GM23248 (cell line): ENCODE results near the gene DNAJC17. TPM values are rescaled to one million over a fixed set of nuclear protein-coding genes. Genes with fewer than 3 reads are reported as not detected.

Experiments
- DNase-seq: peaks from one replicate; pipeline ENCODE4 v3.0.0-alpha.2; 2015
- H2AFZ ChIP-seq: fragments of 200-600 bp; sonication (generic); 2 replicates; pipeline ENCODE4 v1.6.1; 2016; ENCODE audit warnings: antibody characterized with exemption
- H3F3A ChIP-seq: fragments of 200-600 bp; sonication (generic); 2 replicates; pipeline ENCODE4 v1.6.1; 2016; ENCODE audit warnings: mild to moderate bottlenecking, antibody characterized with exemption, mixed run types; ENCODE audit not compliant: insufficient read depth
- H3K27ac ChIP-seq: fragments of 200-600 bp; sonication (generic); 2 replicates; pipeline ENCODE4 v1.5.1; 2016; ENCODE audit warnings: mild to moderate bottlenecking
- H3K27me3 ChIP-seq: fragments of 200-600 bp; sonication (generic); replicated peaks from 2 replicates; pipeline ENCODE4 v1.6.1; 2016; ENCODE audit warnings: mild to moderate bottlenecking; ENCODE audit not compliant: insufficient read depth
- H3K36me3 ChIP-seq: fragments of 200-600 bp; sonication (generic); 2 replicates; pipeline ENCODE4 v1.6.1; 2016; ENCODE audit warnings: low read depth, mild to moderate bottlenecking
- H3K4me1 ChIP-seq: fragments of 200-600 bp; sonication (generic); 2 replicates; pipeline ENCODE4 v1.6.1; 2016; ENCODE audit warnings: mild to moderate bottlenecking; ENCODE audit not compliant: insufficient read depth
- H3K4me2 ChIP-seq: fragments of 200-600 bp; sonication (generic); one replicate; pipeline ENCODE4 v1.6.1; 2016; ENCODE audit warnings: mild to moderate bottlenecking; ENCODE audit not compliant: unreplicated experiment
- H3K4me3 ChIP-seq: fragments of 200-600 bp; sonication (generic); 2 replicates; pipeline ENCODE4 v1.5.1; 2016; ENCODE audit warnings: mild to moderate bottlenecking
- H3K79me2 ChIP-seq: fragments of 200-600 bp; sonication (generic); 2 replicates; pipeline ENCODE4 v1.6.1; 2016; ENCODE audit warnings: mild to moderate bottlenecking; ENCODE audit not compliant: insufficient read depth
- H3K9ac ChIP-seq: fragments of 200-600 bp; sonication (generic); 2 replicates; pipeline ENCODE4 v1.6.1; 2016; ENCODE audit warnings: mild to moderate bottlenecking
- H3K9me2 ChIP-seq: fragments of 200-600 bp; sonication (generic); 2 replicates; pipeline ENCODE4 v1.6.1; 2016; ENCODE audit warnings: mixed run types, mild to moderate bottlenecking, moderate library complexity; ENCODE audit not compliant: insufficient read depth
- H3K9me3 ChIP-seq: fragments of 200-600 bp; sonication (generic); one replicate; pipeline ENCODE4 v1.6.1; 2017; ENCODE audit warnings: low read depth
- H4K20me1 ChIP-seq: fragments of 200-600 bp; sonication (generic); 2 replicates; pipeline ENCODE4 v1.6.0; 2016; ENCODE audit not compliant: insufficient read depth
- EZH2 ChIP-seq: fragments of 200-600 bp; sonication (generic); IDR thresholded peaks from 2 replicates; pipeline ENCODE4 v1.6.1; 2018; ENCODE audit warnings: antibody characterized with exemption, mild to moderate bottlenecking; ENCODE audit not compliant: insufficient read depth, poor library complexity, severe bottlenecking
- EZH2phosphoT487 ChIP-seq: fragments of 200-600 bp; sonication (generic); IDR thresholded peaks from 2 replicates; pipeline ENCODE4 v1.6.1; 2018; ENCODE audit warnings: antibody characterized with exemption, moderate library complexity, mild to moderate bottlenecking, low read depth; ENCODE audit not compliant: insufficient read depth
- WGBS, 2 experiments: methylation state at CpG; one replicate each; pipeline ENCODE4 v1.1.6; 2015 to 2017; ENCODE audit warnings: low lambda C conversion rate in 2 of 2, low coverage in 1 of 2; ENCODE audit errors: missing lambda C conversion rate in 2 of 2; 5-methylcytosine and 5-hydroxymethylcytosine counted together
- in situ Hi-C: fragments of 300-500 bp; cut with MboI; formaldehyde crosslinking; loops from 2 replicates; pipeline ENCODE4 v1.15.0; 2020
- polyA plus RNA-seq: library from polyadenylated mRNA; unstranded; fragments of >200 nt; fragmentation: Nextera tagmentation; extraction: Ambion mirVana; gene quantifications from 2 replicates; pipeline ENCODE4 v1.2.1, GENCODE V29; 2016
- total RNA-seq: library from RNA; depleted of rRNA; stranded (reverse); fragments of >200 nt; shearing (Covaris generic); gene quantifications from 2 replicates; pipeline ENCODE4 v1.2.3, GENCODE V29; 2014

DNAJC17 gene
- total and polyA plus RNA-seq, 2 experiments from 2014 or later: 13.4 to 36.4 TPM

DNA sequence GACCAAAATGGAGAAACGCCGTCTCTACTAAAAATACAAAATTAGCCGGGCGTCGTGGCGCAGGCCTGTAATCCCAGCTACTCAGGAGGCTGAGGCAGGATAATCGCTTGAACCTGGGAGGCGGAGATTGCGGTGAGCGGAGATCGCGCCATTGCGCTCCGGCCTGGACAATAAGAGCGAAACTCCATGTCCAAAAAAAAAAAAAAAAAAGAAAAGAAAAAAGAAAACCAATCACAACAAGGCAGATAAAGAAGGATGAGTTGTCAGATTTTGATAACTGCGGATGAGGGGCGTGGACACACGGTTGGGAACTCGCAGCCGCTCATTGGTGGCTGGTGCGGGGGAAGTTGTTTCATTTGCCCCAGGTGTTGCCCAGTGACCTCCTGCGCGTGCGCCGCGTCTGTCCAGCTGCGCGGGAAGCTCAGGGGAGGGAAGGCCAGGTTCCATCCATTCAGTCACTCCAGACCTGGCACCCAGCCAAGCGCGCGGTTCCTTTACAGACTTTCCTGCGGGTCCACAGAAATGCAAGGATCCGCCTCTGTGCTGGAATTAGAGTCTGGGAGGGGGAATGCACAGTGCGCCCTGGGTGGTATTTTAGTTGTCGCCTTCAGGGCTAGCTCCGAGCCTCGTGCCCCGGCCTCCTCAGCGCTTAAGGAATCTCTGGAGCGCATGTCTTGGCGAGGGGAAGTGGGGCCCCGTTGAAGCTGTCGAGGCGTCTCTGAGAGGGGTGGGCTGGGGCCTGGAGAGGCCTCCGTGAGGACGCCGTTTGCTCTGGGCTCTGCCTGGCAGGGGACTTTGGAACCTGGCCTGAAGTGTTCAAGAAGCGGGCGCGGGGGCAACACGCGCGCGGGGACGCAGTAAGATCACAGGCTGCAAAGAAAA lies 44.1 kb downstream of the DNAJC17 start:
- peak overlapping the region; percentile 70 for H3K4me3 ChIP-seq
- no peaks in the 10 kb centered on the region for H3K9me3 ChIP-seq
- 30 to 34% methylated on average over 50 to 53 of the region's 55 CpGs for WGBS, 2 experiments
- H3F3A ChIP-seq: peaks cover 26% of the 10 kb centered on the region
- TF ChIP-seq EZH2 (no peak), EZH2phosphoT487 (no peak)
- peaks cover 33% of the 10 kb centered on the region for H3K4me1 ChIP-seq
- H4K20me1 ChIP-seq: no peaks in the 10 kb centered on the region
- H2AFZ ChIP-seq: peak overlapping the region; percentile 88
- no peak overlapping the region for H3K27ac ChIP-seq
- H3K36me3 ChIP-seq: no peaks in the 10 kb centered on the region
- peak overlapping the region; percentile 62 for H3K9ac ChIP-seq
- in situ Hi-C loops: no loop called here
- H3K27me3 ChIP-seq: no peaks in the 10 kb centered on the region
- H3K79me2 ChIP-seq: no peaks in the 10 kb centered on the region
- H3K9me2 ChIP-seq: no peaks in the 10 kb centered on the region
- peak; percentile 56 for DNase-seq
- peak overlapping the region; percentile 90 for H3K4me2 ChIP-seq

DNA sequence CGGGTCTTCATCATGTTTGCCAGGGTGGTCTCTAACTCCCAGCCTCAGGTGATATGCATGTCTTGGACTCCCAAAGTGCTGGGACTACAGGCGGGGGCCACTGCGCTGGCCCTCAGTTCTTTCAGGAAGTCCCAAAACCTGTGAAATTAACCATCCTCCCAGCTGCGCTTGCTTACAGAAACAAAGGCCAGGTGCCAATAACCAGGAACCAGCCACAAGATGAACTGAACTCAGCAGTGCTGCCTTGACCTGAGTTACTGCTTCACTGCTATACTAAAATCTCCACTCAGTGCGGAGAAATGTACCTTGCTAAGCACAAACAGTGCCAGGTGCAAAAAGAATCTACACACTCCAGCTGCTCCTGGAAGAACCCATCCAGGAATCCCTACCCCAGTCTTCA lies 47.3 kb downstream of the DNAJC17 start:
- H3K4me2 ChIP-seq: no peak overlapping the region
- TF ChIP-seq EZH2 (no peak), EZH2phosphoT487 (no peak)
- in situ Hi-C loops: no loop called here
- no peaks in the 10 kb centered on the region for H3K27me3 ChIP-seq
- peaks cover 16% of the 10 kb centered on the region for H3K4me1 ChIP-seq
- peaks cover 1% of the 10 kb centered on the region for H3K79me2 ChIP-seq
- no peaks in the 10 kb centered on the region for H3K9me3 ChIP-seq
- 89 to 93% methylated on average over 5 of the region's 5 CpGs for WGBS, 2 experiments
- peaks cover 11% of the 10 kb centered on the region for H3F3A ChIP-seq
- H2AFZ ChIP-seq: no peak overlapping the region
- H3K36me3 ChIP-seq: no peaks in the 10 kb centered on the region
- H3K27ac ChIP-seq: no peak overlapping the region
- no peak overlapping the region for H3K4me3 ChIP-seq
- H4K20me1 ChIP-seq: no peaks in the 10 kb centered on the region
- no peaks in the 10 kb centered on the region for H3K9me2 ChIP-seq
- no peak for DNase-seq
- H3K9ac ChIP-seq: no peak overlapping the region

DNA sequence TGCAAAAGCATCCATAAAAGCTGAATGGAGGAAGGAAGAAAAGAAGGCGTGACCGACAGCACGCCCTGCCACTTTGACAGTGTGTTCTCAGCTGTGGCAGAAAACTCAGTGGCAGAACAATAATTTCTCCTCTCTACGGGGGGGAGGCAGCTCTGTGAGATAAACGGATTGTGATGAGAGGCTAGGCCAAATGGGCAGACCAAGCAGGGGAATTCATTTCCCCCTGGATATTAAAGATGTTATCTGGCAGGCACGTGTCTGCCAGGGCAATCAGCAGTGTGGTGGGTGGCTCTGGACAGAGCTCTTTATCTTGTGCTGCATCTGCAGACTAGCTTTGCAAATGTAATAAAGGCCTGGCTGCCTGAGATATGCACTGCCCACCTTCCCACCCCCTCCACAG lies 50.3 kb downstream of the DNAJC17 start:
- H3K4me1 ChIP-seq: no peaks in the 10 kb centered on the region; the same call in 1 of the 2 replicates
- WGBS, 2 experiments: 44 to 52% methylated on average over 6 of the region's 6 CpGs
- H3K79me2 ChIP-seq: peaks cover 31% of the 10 kb centered on the region
- H3K4me2 ChIP-seq: no peak overlapping the region
- no peaks in the 10 kb centered on the region for H4K20me1 ChIP-seq
- H3F3A ChIP-seq: no peaks in the 10 kb centered on the region
- H3K27ac ChIP-seq: no peak overlapping the region
- no peaks in the 10 kb centered on the region for H3K9me3 ChIP-seq
- no peak overlapping the region for H3K9ac ChIP-seq
- no peak for DNase-seq
- H3K9me2 ChIP-seq: no peaks in the 10 kb centered on the region
- no peaks in the 10 kb centered on the region for H3K36me3 ChIP-seq
- no peak overlapping the region for H2AFZ ChIP-seq
- no peaks in the 10 kb centered on the region for H3K27me3 ChIP-seq
- TF ChIP-seq EZH2 (no peak), EZH2phosphoT487 (no peak)
- no peak overlapping the region for H3K4me3 ChIP-seq
- in situ Hi-C loops: no loop called here

DNA sequence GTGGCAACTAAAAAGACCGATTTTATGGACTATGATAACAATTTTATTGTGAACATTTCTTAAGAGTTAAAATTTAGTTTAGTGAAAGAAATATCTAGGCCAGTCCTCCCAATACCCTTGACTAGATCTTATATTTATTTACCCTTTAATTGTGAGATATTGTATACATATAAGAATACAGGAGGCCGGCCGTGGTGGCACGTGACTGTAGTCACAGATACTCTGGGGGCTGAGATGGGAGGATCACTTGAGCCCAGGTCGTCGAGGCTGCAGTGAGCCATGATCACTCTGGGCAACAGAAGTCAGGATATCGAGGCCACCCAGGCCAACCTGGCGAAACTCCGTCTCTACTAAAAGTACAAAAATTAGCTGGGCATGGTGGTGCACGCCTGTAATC lies 51.5 kb downstream of the DNAJC17 start:
- in situ Hi-C loops: no loop called here
- WGBS, 2 experiments: 62 to 66% methylated on average over 10 of the region's 10 CpGs
- Histone ChIP-seq H4K20me1 (no peaks in the 10 kb centered on the region), H3K27me3 (no peaks in the 10 kb centered on the region), H3K4me1 (no peaks in the 10 kb centered on the region; the same call in 1 of the 2 replicates), H3K9ac (peak overlapping the region; percentile 88), H3K36me3 (peaks cover 10% of the 10 kb centered on the region; the same call in 1 of the 2 replicates), H3K9me2 (no peaks in the 10 kb centered on the region), H3K4me2 (peak overlapping the region; percentile 94), H3K79me2 (peaks cover 39% of the 10 kb centered on the region), H3K4me3 (peak overlapping the region; percentile 99), H3K27ac (peak overlapping the region; percentile 41; the same call in 1 of the 2 replicates), H3F3A (no peaks in the 10 kb centered on the region), H3K9me3 (no peaks in the 10 kb centered on the region), H2AFZ (peak overlapping the region; percentile 96)
- TF ChIP-seq EZH2: no peak
- no peak for TF ChIP-seq EZH2phosphoT487
- no peak for DNase-seq
